NCI-H2227 (cell line): ENCODE results near the gene IFT80.

Experiments
- DNase-seq: peaks from one replicate; lab custom pipeline; 2025; ENCODE audit not compliant: unreplicated experiment; lab: John Stamatoyannopoulos, UW

Gene IFT80

DNA sequence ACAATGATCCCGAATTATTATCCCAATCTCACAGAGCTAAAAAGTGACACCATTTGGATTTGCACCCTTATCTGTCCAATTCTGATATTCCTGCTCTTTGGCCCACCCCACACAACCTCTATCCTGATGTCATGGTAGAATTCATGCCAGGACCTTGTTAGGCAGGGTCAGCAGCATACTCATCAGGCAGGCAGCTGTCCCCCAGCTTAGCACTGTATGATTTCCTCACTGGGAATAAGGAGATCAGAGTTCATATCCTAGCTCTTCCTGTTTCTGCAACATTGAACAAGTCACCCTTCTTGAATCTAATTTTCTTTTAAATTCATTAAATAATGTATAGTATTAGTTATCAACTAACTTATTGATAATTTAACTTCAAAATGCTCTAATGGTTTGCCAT lies 185.8 kb downstream of the IFT80 start:
- no peak for DNase-seq

DNA sequence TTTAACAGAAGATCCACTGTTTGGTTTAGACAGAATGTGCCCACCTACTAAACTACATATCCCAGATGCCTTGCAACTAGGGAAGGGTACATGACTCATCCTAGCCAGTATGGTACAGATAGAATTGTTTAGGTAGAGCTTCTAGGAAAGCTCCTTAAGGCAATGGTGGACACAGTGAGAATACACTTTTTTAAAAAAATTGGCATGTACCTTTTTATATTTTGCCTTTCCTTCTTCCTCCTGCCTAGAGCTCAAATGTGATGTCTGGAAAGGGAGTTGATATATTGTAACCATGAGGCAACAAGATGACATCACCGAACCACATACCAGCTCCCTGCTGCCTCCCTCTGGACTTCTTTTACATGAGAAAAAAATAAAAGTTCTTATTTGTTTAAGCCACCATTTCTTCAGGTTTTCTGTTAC lies 188.2 kb downstream of the IFT80 start:
- DNase-seq = no peak

DNA sequence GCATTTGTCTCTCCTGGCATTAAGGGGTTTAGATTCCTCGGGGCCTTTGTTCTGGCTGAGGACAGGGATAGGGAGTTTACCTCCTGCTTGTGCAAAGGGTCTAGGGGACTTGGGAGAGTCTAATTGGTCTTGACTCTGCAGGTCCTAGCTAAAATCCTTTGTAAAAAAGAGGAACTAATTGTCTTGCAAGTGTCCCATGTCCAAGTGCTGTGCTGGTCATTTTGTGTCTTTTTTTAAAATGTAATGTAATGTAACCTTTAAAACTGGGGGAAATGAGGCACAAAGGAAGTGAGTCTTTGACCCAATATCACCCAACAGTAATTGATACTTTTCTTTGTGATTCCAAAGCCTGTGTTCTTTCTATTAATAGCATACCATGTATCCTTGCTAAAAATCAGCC lies 188.7 kb downstream of the IFT80 start:
- DNase-seq = no peak
